ENCODE data around the gene KSR2. TPM values are rescaled to one million over a fixed set of nuclear protein-coding genes. Genes with fewer than 3 reads are reported as not detected.

Gene KSR2
- total and polyA plus RNA-seq, 10 of the 15 experiments (the other 5 are each of a cell fraction or from before 2014, with no cell fraction given), result under 0.01 to 1.5 (median 0.01) TPM; not detected in 3

DNA sequence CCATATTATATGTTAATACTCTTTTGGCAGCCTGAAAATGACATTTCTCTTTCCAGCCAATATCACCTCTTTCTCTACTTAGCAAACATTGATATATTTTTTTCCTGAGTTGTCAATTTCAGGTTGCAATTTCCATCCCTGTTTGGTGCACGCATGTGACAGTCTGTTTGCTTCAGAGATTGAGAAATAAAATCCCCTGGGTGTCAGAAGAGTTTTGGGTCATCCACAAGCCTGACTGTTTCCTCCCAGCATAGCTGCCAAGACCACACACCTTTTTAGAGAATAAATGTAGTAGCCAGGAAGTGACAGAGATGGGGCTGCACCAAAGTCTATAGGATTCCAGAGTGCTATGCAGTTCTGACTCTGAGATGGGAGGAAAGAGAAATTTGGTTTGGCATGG is 462.5 kb downstream of the KSR2 start (continued):
- TF ChIP-seq, protein P1, sequence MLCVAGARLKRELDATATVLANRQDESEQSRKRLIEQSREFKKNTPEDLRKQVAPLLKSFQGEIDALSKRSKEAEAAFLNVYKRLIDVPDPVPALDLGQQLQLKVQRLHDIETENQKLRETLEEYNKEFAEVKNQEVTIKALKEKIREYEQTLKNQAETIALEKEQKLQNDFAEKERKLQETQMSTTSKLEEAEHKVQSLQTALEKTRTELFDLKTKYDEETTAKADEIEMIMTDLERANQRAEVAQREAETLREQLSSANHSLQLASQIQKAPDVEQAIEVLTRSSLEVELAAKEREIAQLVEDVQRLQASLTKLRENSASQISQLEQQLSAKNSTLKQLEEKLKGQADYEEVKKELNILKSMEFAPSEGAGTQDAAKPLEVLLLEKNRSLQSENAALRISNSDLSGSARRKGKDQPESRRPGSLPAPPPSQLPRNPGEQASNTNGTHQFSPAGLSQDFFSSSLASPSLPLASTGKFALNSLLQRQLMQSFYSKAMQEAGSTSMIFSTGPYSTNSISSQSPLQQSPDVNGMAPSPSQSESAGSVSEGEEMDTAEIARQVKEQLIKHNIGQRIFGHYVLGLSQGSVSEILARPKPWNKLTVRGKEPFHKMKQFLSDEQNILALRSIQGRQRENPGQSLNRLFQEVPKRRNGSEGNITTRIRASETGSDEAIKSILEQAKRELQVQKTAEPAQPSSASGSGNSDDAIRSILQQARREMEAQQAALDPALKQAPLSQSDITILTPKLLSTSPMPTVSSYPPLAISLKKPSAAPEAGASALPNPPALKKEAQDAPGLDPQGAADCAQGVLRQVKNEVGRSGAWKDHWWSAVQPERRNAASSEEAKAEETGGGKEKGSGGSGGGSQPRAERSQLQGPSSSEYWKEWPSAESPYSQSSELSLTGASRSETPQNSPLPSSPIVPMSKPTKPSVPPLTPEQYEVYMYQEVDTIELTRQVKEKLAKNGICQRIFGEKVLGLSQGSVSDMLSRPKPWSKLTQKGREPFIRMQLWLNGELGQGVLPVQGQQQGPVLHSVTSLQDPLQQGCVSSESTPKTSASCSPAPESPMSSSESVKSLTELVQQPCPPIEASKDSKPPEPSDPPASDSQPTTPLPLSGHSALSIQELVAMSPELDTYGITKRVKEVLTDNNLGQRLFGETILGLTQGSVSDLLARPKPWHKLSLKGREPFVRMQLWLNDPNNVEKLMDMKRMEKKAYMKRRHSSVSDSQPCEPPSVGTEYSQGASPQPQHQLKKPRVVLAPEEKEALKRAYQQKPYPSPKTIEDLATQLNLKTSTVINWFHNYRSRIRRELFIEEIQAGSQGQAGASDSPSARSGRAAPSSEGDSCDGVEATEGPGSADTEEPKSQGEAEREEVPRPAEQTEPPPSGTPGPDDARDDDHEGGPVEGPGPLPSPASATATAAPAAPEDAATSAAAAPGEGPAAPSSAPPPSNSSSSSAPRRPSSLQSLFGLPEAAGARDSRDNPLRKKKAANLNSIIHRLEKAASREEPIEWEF (IDR thresholded peaks at IDR 0.05; ENCODE audit: insufficient replicate concordance, low read depth, low read length), result no peak
- TF ChIP-seq, protein P2, sequence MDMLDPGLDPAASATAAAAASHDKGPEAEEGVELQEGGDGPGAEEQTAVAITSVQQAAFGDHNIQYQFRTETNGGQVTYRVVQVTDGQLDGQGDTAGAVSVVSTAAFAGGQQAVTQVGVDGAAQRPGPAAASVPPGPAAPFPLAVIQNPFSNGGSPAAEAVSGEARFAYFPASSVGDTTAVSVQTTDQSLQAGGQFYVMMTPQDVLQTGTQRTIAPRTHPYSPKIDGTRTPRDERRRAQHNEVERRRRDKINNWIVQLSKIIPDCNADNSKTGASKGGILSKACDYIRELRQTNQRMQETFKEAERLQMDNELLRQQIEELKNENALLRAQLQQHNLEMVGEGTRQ (IDR thresholded peaks at IDR 0.05; ENCODE audit: borderline replicate concordance, low read depth, low read length), result no peak
- no peak for TF ChIP-seq STAT1 (conservative IDR thresholded peaks at IDR 0.05)

DNA sequence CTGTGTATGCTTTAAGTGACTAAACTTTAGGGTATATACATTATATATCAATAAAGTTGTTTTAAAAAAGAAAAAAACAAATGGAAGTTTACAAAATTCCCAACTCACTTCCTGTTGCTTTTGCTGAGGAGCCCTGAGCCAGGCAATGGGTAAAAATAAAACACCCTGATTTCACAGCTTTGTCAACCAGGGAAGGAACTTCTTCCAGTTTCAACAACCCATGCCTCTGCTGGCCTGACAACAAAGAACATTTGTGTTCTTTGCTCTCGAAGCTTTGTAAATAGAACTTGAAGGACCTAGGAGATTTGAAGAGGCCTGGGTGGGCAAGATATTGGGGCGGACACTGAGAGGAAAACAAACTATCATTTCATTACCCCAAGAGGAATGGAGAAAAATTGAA is 466.2 kb downstream of the KSR2 start:
- Histone ChIP-seq H2AFZ (ENCODE audit: control insufficient read depth, low read depth, low read length) (no peak overlapping the region), H3K9ac (ENCODE audit: control insufficient read depth, insufficient read depth, low read length) (no peak overlapping the region), H3K9me3 (replicated peaks; ENCODE audit: control insufficient read depth, insufficient read depth, low read length) (no peaks in the 10 kb centered on the region), H4K20me1 (ENCODE audit: control insufficient read depth, insufficient read depth) (no peaks in the 10 kb centered on the region), H3K4me3 (no peak overlapping the region), H3K36me3 (ENCODE audit: control insufficient read depth in 2 of 2, insufficient read depth in 2 of 2, low read length in 1 of 2) (no peaks in the 10 kb centered on the region), H3K27me3 (replicated peaks in 1 of 2; ENCODE audit: control insufficient read depth in 2 of 2, insufficient read depth in 2 of 2, low read length in 1 of 2) (no peaks in the 10 kb centered on the region; a peak in 1 of 4 replicates), H3K4me1 (ENCODE audit: control insufficient read depth, insufficient read depth, low read length) (no peaks in the 10 kb centered on the region), H3K27ac (ENCODE audit: control insufficient read depth, insufficient read depth) (no peak overlapping the region), H3K79me2 (ENCODE audit: control insufficient read depth, insufficient read depth, low read length) (no peaks in the 10 kb centered on the region), H3K4me2 (ENCODE audit: control insufficient read depth, insufficient read depth) (no peak overlapping the region)
- in situ Hi-C loops (cut with MboI) (no loop called here), intact Hi-C loops (cut with micrococcal nuclease; ENCODE audit: unreplicated experiment) (no loop called here)
- WGBS (ENCODE audit: insufficient coverage, insufficient replicate concordance, low lambda C conversion rate, missing lambda C conversion rate), result 0% methylated on average over 2 of the region's 2 CpGs
- ChIA-PET SMC1A (ENCODE audit: uncharacterized antibody, unreplicated experiment) (no interaction called here), POLR2A (no interaction called here), RAD21 (ENCODE audit: unreplicated experiment) (no interaction called here), CTCF (no interaction called here)
- FAIRE-seq (no peak), ATAC-seq (no peak), DNase-seq (ENCODE audit: low read depth, low spot score) (no peak)
- no TSS peak for BruUV-seq (replicated peaks)
- TF ChIP-seq NFYB (IDR thresholded peaks at IDR 0.05; ENCODE audit: insufficient read depth, low read depth, low read length) (no peak), SREBF1 (IDR thresholded peaks at IDR 0.05; ENCODE audit: low read length) (no peak), FOXM1 (IDR thresholded peaks at IDR 0.05; ENCODE audit: low read depth, low read length) (no peak), CHD4 (IDR thresholded peaks at IDR 0.05) (no peak), EZH2 (IDR thresholded peaks at IDR 0.05; ENCODE audit: borderline replicate concordance, control insufficient read depth, low read depth, low read length) (no peak), JUND (IDR thresholded peaks at IDR 0.05; ENCODE audit: low read depth, low read length) (no peak), IRF4 (IDR thresholded peaks at IDR 0.05; ENCODE audit: low read depth, low read length) (no peak), EP300 (IDR thresholded peaks at IDR 0.05; ENCODE audit: borderline replicate concordance in 1 of 2, control insufficient read depth in 1 of 2, low read depth in 2 of 2, low read length in 2 of 2) (no peak)
- TF ChIP-seq, protein P3, sequence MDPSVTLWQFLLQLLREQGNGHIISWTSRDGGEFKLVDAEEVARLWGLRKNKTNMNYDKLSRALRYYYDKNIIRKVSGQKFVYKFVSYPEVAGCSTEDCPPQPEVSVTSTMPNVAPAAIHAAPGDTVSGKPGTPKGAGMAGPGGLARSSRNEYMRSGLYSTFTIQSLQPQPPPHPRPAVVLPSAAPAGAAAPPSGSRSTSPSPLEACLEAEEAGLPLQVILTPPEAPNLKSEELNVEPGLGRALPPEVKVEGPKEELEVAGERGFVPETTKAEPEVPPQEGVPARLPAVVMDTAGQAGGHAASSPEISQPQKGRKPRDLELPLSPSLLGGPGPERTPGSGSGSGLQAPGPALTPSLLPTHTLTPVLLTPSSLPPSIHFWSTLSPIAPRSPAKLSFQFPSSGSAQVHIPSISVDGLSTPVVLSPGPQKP (IDR thresholded peaks at IDR 0.05; ENCODE audit: low read depth, low read length), result no peak

All from GM12878 (cell line).